DMS114 treated with DMSO at 0.1 percent for 48 hours (cell line): ENCODE results near the gene SLC5A12.

Experiments
- DNase-seq: peaks from one replicate; lab custom pipeline; 2025; ENCODE audit not compliant: unreplicated experiment; lab: John Stamatoyannopoulos, UW

Gene SLC5A12

DNA sequence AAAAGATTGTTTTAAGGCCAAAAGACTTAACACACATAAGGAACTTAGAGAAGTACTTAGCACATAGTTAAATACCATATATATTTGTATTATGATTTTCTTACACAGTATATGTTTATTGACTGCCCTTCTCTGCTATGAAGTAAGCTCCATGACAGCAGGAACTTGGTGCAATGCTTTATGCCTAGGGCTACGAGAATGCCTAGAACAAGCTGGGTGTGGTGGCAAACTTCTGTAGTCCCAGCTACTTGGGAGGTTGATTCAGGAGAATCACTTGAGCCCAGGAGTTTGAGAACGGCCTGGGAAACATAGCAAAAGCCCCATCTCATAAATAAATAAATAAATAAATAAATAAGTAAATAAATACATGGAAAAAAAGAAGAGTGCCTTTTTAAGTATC is 1.9 kb downstream of the SLC5A12 start:
- DNase-seq, result no peak

DNA sequence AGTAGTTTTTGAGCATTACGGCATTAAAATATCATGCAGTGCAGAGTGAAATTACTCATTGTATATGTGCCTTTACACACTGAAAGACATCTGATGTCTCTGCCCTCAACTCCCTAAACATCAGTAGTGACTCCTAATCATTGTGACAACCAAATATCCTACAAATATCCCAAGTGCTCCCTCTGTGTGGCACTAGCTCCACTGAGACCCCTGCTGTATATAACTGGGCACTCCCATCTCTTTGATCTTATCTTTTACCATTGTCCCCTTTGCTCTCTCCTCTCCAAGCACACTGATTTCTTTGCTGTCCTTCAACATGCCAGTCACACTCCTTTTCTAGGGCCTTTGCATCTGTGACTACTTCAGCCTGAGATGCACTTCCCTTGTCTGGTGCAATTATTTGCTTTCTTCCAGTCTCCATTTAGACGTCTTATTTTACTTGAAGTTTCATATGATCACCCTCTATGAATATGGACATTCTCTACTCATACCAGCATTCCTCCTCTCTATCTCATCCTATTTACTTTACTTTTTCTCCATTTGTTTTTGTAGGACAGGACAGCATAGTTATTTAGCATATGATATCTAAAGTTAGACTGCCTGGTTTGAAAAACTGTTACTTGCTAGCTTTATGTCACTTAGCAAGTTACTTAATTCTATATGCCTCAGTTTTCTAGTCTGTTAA is 2.4 kb downstream of the SLC5A12 start:
- DNase-seq, result no peak

DNA sequence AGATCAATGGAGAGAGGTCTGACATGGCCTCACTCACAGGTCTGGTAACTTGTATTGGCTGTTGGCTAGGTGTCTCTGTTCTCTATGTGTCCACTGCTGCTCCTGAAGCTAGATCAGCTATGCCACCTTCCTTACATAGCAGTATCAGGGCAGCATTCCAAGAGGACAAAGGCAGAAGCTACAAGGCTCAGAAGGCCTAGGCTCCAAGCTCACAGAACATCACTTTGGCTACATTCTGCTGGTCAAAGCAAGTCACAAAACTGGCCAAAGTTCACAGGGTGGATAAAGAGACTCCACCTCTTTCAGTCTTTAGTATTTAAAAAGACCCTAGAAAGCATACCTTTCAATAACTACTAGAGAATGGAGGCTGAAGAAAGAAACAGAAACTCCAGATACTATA is 4.1 kb downstream of the SLC5A12 start:
- no peak for DNase-seq

DNA sequence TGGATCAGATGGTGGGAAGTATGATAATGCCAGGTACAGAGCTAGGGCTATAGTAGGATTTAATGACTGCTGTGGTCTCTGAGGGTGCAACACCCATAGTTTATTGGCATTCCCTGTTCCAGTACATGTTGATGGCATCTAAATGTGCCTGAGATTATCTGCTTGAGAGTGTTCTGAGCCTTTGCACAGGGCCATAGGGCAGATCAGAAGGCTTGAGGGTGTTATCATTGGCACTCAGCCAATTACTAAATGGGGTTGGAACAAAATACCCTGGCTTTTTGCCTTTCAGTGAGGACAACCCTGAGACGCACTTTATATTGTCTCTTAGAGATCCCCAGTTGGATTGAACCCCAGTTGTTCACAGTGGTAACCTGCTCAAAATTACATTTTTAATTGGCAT is 6.7 kb downstream of the SLC5A12 start:
- no peak for DNase-seq

DNA sequence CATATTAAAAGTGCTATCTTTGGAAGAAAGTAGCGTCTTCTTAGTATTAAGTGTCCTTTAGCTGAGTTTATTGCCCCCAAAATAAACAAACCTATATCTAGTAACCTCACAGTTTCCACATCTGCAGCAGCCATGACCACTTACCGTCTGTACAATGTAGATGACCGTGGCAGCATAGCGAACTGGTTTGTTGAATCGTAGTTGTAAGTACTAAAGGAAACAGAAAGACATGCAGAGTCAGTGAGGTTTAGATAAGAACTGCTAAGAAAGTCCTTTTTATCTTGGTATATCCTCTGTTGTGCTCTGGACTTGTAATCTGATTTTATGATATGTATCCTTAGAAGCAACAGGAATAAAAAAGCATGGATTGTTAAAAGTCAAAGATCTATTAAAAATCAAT is 9.4 kb downstream of the SLC5A12 start:
- DNase-seq, result no peak

DNA sequence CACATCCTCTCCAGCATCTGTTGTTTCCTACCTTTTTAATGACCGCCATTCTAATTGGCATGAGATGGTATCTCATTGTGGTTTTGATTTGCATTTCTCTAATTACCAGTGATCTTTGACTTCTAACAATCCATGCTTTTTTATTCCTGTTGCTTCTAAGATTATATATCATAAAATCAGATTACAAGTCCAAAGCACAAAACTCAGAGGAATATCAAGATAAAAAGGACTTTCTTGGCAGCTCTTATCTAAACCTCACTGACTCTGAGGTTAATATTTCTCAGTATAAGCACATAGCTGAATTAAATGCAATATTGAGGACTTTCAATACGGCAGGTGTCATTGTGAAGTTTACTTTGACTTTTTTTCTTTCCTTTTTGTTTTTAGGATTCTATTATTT is 11.4 kb downstream of the SLC5A12 start:
- DNase-seq, result no peak

DNA sequence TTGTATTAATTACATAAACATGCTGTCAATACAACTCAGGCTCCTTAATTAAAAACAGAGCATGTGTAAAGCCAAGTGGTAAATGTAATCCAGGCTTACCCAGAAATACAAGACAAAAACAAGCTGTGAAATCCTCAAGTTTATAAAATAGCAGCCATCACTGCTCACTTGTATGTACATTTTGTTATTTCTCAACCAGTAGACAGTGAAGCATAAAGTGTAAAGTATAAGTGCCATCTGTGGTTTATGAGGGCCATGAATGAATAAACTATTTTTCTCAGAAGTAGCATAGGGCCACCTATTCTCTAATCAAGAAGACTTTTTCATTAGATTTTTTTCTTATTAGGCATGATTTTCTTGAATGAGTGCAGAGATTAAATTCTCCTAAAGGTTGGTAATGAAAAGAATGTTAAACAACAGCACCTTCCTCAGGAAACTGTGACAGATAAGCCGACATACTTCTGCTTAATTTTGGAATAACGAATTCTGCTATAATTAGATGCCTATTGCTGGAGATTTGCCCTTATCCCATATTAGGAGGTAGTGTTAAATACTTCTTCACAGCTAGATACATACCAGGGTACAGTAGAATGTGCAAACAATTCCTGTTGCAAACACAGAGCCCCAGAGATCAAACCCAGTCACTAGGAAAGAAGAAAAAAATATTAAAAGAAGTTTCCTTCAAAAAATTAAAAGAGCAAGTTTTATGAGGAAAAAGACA is 13.0 kb downstream of the SLC5A12 start:
- DNase-seq, result no peak

DNA sequence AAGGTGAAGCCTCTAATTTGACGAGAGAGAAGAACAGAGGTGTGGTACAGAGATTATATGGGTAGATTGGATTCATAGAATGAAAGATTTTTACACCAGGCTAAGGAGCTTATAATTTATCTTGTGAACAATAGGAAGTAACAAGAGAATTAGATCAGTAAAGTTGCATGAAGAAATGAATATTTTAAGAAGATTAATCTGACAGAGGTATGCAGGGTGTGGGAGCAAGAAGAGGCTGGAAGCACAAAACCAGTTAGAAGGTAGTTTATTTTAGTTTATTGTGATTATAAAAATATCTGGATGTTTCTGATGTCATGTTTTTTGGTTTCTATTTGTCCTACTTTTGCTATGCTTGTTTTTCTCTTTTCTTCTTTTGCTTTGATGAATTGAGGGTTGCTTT is 15.7 kb downstream of the SLC5A12 start:
- no peak for DNase-seq

DNA sequence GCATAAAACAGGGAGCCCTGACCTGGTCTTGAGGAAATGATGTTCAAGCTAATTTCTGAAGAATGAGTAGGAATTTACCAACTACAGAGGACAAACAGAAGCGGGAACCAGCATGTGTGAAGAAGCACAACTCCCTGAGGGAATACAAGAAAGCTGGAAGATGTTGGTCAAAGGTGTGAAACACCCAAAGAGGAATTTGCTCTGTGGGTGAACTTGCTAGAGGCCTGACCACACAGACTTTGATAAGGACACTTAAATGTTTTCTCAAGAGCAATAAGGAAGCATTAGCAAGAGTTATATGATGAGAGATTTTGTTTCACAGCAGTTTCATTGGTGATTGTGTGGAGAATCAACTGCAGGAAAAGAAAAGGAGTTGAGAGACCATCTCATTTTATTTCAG is 17.6 kb downstream of the SLC5A12 start:
- no peak for DNase-seq

DNA sequence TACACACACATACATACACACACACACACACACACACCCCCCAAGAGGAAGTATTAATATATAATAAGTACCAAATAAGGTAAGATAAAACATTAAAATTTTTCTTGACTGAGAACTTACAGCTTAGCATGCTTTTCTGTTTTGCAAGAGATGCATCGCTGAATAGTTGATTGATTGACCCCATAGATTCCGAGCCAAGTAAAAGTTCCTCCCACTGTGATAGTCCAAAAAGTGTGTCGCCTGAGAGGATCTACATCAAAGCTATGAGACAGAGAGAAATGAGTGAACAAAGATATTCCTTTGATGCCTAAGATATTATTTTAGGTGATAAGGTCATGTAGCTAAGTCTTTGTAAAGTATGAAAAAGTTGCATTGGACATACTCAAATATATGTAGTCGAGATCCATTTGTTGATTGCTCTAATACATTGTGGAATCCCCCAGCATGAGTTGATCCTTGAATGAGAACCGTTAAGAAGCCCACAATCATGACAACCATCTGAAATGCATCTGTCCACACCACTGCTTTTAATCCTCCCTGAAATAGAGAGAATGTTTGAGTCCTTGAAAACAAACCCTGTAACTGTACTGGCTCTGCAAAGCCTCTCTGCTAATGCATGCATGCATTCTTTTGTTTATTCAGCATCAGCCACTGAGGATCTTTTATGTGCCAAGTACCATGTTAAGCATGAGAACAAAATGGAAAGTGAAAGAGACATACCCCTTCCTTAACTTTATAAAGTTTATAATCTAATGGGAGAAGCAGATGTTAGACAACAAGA is 18.3 kb downstream of the SLC5A12 start:
- DNase-seq, result no peak

DNA sequence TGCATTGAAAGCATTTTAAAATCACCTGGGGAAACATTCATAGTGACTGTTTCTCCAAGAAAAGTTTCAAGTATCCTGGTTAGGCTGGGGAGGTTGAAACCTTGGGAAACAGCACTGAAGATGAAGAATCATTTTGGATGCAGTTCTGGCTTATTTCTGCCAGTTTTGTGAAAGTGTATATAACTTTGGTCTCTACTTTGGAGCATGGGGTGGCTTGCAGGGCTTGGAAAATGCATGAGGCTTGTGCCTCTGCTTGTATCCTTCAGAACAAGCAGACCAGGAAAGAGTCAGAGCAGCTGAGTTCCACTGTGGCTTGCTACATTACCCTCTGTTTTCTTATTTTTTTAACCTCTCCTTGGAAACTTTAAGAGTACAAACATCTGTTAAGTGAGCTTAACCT is 19.5 kb downstream of the SLC5A12 start:
- DNase-seq, result no peak

DNA sequence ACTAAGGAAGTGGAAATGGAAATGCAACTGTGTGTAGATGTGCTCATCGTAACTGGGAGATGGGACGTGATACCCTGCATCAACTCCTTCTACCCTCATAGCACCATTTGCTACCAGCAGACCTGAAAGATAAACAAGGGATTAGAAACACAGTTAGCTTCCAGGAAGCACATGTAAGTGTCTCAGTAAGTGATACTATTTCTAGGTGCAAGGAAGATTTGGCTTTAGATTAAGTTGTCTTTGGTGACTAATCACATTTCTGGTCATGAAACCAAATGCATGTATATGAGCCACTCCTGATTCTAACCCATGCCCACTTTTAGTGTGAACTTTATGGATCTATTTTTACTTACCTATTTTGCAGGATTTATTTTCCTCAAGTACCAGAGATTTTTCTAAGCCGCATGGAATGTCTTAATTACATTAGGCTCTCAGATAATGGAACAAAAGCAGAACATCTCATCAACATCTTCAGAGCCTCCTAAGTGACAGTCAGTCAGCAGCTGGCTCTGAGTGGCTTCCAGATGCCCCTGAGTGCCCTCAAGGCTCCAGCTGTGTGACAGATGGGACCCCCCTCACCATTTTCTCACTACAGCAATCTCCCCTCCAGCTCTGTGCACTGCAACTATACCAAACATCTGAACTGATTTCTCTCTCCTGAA is 21.2 kb downstream of the SLC5A12 start:
- DNase-seq, result no peak

DNA sequence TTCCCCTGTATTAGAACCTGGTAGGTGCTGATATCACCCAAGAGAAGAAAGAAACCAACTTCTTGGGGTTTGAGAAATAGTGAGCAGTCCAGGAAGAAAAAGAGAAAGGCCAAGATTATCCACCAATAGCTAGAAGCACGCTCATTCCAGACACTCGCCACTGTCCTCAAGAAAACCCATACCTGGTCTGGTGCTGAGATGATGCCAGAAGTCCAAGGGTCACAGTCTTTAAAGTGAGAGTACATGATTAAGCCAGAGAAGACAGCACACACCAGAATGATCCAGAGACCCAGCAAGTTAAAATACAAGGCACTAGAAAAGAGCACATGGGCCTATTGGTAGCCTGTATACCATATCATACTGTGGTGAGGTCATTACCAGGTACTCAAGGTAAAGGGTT is 23.6 kb downstream of the SLC5A12 start:
- DNase-seq, result no peak

DNA sequence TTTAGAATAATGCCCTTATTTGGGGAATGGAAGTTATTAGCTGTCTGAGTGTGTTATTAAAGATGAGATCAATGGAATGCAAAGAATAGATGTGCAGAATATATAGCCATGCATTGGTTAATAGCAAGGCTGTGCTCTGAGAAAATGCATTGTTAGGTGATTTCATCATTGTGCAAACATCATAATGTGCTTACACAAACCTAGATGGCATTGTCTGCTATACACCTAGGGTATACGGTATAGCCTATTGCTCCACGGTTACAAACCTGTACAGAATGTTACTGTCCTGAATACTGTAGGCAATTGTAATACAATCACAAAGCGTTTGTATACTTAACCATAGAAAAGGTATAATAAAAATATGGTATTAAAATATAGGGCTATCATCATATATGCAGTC is 25.5 kb downstream of the SLC5A12 start:
- DNase-seq, result no peak

DNA sequence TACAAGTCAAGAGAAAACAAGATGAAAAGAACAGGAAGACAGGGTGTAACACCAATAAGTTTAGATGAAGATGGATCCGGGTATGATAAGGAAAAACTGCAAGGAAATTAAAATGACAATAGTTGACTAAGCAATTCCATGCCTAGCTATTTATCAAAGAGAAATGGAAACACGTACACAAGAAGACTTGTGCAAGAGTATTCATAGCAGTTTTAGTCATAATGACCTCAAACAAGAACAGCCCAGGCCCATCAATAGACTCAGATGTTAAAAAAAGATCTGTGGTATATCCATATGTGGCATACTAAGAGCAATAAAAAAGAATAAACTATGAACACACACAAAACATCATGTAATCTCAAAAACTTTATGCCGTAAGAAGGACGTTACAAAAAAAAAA is 33.2 kb downstream of the SLC5A12 start:
- no peak for DNase-seq

DNA sequence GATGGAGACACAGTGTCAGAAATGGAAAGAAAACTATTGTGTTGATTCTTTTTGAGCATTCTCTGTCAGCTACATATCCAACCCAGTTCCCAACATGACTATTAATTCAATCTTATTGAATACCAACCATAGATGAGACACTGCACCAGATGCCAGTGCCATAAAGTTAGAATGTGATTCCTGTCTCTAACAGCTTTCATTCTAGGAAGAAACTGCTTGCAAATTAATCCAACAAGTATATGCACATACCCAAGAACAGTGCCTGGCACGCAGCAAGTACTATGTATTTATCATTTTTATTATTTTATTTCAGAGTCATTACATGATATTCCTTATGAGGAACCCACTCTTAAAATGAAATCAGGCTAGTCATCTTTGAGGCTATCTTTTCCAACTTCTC is 34.5 kb downstream of the SLC5A12 start:
- no peak for DNase-seq

DNA sequence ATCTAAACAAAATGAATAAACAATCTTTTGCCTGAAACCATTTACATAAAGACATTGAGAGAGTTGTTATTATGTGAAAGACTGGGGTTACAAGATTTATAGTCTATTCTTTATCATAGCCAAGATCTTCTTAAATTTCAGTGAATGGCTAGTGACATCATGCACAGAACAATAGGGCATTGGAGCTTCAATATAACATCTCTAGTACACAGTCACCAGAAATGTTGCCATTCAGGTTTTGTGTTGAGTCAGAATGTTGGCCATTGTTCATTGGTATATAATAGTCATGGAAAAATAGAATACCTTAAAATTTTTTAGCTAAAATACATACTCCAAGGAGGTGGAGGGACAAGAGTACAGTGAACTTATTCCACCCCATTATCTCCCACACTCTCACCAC is 44.3 kb downstream of the SLC5A12 start:
- no peak for DNase-seq

DNA sequence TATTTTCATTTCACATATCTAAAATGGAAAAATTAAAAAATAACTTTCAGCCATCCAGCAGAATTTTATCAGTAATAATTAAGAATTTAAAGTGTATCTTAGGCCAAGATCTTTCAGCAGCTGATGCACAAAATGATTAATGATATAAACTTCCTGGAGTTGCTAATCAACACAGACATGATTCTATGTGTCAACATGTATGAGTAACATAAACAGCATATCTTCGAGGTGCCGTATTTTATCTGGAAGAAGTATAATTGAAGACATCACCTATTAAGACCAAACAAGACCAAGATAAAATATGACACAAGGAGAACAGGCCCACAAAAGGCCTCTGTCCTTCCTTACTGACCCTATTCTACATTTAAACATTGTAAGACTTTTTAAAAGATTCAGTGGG is 45.2 kb downstream of the SLC5A12 start:
- DNase-seq, result no peak

DNA sequence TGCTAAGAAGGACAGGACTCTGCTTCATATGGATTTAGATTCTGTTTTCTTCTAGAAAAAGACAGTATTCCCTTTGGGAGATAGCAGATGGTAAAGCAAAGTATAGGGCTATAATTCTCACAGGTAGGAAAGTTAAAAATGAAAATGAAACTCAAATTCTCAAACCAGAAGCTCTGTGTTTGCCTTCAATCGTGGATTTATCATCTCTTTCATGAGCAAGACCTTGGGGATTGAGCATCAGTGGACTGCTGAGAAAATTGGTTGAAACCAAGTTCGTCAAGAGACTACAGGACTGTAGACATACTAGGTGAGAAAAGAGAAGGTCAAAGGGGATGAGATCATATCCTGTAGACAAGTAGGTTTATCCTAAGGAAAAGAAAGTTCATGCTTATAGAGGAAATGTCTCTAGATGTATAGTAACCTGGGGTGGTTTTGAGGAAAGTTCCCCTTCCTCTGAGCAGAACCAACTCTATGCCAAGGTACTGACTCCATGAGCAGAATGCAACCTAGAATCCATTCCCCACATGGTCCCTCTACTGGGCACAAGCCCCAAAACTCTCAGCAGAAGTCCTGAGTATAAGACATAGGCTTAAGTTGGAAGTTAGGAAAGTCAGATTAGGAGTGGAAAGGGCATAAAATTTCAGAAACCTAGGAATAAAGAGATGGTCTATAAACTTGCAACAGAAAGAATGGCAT is 46.5 kb downstream of the SLC5A12 start:
- DNase-seq, result no peak

DNA sequence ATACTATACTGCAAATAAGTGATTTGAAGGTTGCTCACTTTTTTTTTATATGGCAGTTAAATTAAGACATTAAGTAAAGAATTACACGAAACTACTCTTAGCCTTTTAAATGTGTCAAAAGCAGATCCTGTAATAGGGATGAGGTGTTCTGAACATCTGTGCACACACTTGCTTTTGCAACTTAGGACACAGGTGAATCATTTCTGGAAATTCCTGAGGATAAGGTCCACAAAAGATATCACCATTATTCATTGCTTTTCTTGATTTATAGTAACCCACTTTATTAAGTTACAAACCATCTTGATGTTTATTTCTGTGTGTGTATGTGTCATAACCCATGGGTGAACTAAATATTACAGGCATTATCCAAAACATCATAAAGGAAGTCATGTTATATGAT is 55.9 kb downstream of the SLC5A12 start:
- no peak for DNase-seq

DNA sequence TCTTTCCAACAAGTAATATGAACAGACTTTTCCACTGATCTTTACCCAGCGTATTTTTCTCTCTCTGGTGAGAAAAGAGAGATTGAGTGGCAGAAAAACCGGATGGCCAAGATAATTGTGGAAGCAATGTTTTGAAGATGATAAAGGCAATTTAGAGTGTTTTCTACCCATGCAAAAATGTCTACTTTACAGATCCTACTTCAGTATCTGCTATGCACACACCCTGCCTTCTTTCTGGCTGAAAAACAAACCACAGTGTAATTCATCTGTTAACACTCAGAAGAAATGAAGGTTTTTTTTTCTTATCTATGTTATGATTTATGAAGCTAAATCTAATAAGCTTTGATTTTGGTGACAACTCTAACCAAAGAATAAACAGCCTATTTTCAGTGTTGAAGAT is 56.8 kb downstream of the SLC5A12 start:
- DNase-seq, result no peak
